AG09319 (cell line): ENCODE measurements around the gene LMO1.

Experiments used
- DNase-seq: peaks from one replicate; pipeline ENCODE4 v3.0.0-alpha.2; 2010; ENCODE audit warnings: low read depth; ENCODE audit errors: extremely low read depth
- CTCF ChIP-seq: IDR thresholded peaks from 2 replicates; pipeline ENCODE4 v1.5.1; 2011; ENCODE audit warnings: low read depth, mild to moderate bottlenecking, inconsistent platforms, low read length, moderate library complexity

LMO1 gene

DNA sequence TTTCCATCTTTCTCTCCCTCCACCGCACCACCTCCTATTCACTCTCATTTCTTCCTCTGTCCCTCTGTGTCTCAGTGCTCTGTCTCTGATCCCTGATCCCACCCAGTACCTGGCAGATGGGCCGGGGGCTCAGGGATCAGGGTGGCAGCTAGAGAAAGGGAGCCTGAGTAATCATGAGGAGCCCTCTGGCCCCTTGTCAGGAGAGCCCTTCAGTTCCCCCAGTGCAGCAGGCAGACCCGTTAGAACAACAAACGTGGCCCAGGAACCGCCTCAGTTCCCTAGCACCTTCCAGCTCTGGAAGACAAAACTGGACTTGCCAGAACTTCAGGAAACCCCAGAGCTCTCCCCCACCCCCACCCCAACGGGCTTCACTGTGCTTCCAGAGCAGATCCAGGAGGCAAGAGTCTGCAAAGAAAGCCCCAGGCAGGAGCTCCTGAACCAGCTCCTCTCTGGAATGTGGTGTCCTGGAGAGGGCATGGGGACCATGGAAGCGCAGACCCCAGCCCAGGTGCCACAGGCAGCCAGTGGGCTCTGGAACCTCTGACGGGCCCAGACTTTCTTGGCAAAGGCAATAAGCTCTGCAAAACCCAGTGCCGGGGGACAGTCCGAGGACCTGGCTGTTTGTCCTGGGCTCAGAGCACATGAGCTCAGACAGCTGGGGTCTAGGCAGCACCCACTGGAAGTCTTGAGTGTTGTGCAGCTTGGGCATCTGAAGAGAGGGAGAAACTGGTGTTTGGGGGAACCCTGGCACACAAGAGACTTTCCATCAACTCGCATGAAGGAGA is 43.2 kb downstream of the LMO1 start:
- no peak for TF ChIP-seq CTCF
- DNase-seq = no peak

- DNase-seq = peak; percentile 8
- peak; percentile 61 for TF ChIP-seq CTCF
These were observed 44.2 kb downstream of the LMO1 start for GRCh38 chr11:8219257-8220021.

DNA sequence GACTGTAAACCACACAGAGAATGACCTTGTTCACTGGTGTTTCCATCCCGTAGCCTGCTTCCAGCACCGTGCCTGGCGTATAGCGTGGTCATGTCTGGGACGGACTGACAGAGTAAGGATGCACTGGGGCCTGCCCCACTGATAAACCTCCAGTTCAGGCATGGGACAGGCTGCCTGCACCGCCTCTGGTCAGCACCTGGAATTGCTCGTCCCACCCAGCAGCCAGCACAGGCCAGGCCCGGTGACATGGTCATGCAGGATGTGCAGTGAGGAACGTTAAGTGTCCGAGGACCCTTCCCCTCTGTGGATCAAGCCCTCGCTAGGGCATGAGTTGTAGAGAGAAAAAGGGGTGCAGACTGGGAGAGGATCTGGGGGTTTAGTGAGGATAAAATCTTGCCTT is 44.8 kb downstream of the LMO1 start:
- TF ChIP-seq CTCF = no peak

DNA sequence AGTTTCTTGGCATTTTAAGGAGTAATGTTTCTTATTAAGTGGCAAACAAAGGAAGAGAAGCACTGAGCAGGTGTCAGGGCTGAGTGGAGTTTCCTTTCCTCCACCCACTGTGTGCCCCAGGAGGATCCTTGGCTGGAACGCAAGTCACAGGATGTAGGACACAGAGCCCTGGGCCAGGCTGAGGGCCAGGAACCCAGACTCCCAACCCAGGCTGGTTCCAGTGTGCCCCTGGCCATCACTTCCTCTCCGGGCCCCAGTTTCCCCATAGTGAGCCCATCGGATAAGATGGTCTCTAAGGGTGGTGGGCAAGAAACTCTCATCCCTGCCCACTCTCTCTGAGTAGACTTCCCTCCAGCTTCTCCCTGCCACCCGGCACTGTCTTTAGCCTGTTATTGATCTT is 45.3 kb downstream of the LMO1 start:
- no peak for DNase-seq

More for the DNA sequence above, 44.8 kb downstream of the LMO1 start:
- no peak for DNase-seq

GRCh38 chr11:8217926-8218325 is 45.8 kb downstream of the LMO1 start:
- TF ChIP-seq CTCF = no peak
- DNase-seq = no peak

More for the DNA sequence above, 45.3 kb downstream of the LMO1 start:
- TF ChIP-seq CTCF = no peak

GRCh38 chr11:8217136-8217535 is 46.5 kb downstream of the LMO1 start:
- no peak for TF ChIP-seq CTCF
- DNase-seq = no peak

- no peak for DNase-seq
- no peak for TF ChIP-seq CTCF
These were observed 50.3 kb downstream of the LMO1 start for GRCh38 chr11:8213376-8213775.
